PC-3 (cell line): ENCODE results near the gene MYO7A. TPM values are rescaled to one million over a fixed set of nuclear protein-coding genes. Genes with fewer than 3 reads are reported as not detected.

ENCODE experiments used
- ATAC-seq: fragments of 200-7000 bp; cut with Tn5 transposase; 2 replicates; pipeline ENCODE4 v1.9.1; 2020; ENCODE audit warnings: mild to moderate bottlenecking, moderate library complexity
- BruUV-seq: library from RNA; stranded (reverse); fragments of 400-500 nt; replicated peaks from 2 replicates; lab custom pipeline; 2021; lab: Mats Ljungman, UMichigan
- CTCF ChIA-PET: fragments of 300-600 bp; sonication (Branson Sonifier 250); formaldehyde crosslinking; loops from one replicate; lab custom pipeline; 2022; ENCODE audit warnings: antibody characterized with exemption; lab: Charles Lee
- POLR2A ChIA-PET: fragments of 300-600 bp; sonication (Branson Sonifier 250); formaldehyde crosslinking; loops from one replicate; lab custom pipeline; 2022; ENCODE audit warnings: antibody characterized with exemption; ENCODE audit not compliant: unreplicated experiment; lab: Charles Lee
- DNase-seq: peaks from one replicate; pipeline ENCODE4 v3.0.0-alpha.2; 2015
- H2AFZ ChIP-seq: fragments of 300-600 bp; sonication (generic); 2 replicates; pipeline ENCODE4 v1.6.0; 2016; ENCODE audit warnings: antibody characterized with exemption, low read length
- H3F3A ChIP-seq: fragments of 300-600 bp; sonication (generic); one replicate; pipeline ENCODE4 v1.6.0; 2017; ENCODE audit warnings: antibody characterized with exemption, low read length, control low read depth, mild to moderate bottlenecking; ENCODE audit not compliant: unreplicated experiment
- H3K27ac ChIP-seq: fragments of 300-600 bp; sonication (generic); 2 replicates; pipeline ENCODE4 v1.5.1; 2016; ENCODE audit warnings: mild to moderate bottlenecking, low read length
- H3K27me3 ChIP-seq: fragments of 300-600 bp; sonication (generic); 2 replicates; pipeline ENCODE4 v1.6.1; 2016; ENCODE audit warnings: low read length, mixed read lengths
- H3K36me3 ChIP-seq: fragments of 300-600 bp; sonication (generic); 2 replicates; pipeline ENCODE4 v1.6.1; 2016; ENCODE audit warnings: low read depth, mixed run types, low read length, mixed read lengths
- H3K4me1 ChIP-seq: fragments of 300-600 bp; sonication (generic); 2 replicates; pipeline ENCODE4 v1.5.1; 2016; ENCODE audit warnings: low read length; ENCODE audit not compliant: insufficient read depth
- H3K4me2 ChIP-seq: fragments of 300-600 bp; sonication (generic); 2 replicates; pipeline ENCODE4 v1.6.0; 2016; ENCODE audit warnings: low read length
- H3K4me3 ChIP-seq: fragments of 300-600 bp; sonication (generic); 2 replicates; pipeline ENCODE4 v1.5.1; 2016; ENCODE audit warnings: mild to moderate bottlenecking, low read length, mixed read lengths
- H3K79me2 ChIP-seq: fragments of 300-600 bp; sonication (generic); 2 replicates; pipeline ENCODE4 v1.6.1; 2017; ENCODE audit warnings: low read length, mixed read lengths
- H3K9ac ChIP-seq: fragments of 300-600 bp; sonication (generic); 2 replicates; pipeline ENCODE4 v1.6.0; 2016; ENCODE audit warnings: mild to moderate bottlenecking, low read length
- H3K9me2 ChIP-seq: fragments of 300-600 bp; sonication (generic); replicated peaks from 2 replicates; pipeline ENCODE4 v1.6.1; 2016; ENCODE audit warnings: mixed run types, low read length, mixed read lengths
- H3K9me3 ChIP-seq: fragments of 300-600 bp; sonication (generic); 2 replicates; pipeline ENCODE4 v1.6.1; 2016; ENCODE audit warnings: low read length, mixed read lengths
- H4K20me1 ChIP-seq: fragments of 300-600 bp; sonication (generic); 2 replicates; pipeline ENCODE4 v1.6.1; 2016; ENCODE audit warnings: low read length, mixed read lengths
- EZH2 ChIP-seq: fragments of 300-600 bp; sonication (generic); IDR thresholded peaks from one replicate; pipeline ENCODE4 v1.6.1; 2017; ENCODE audit warnings: antibody characterized with exemption, mild to moderate bottlenecking, low read length; ENCODE audit not compliant: unreplicated experiment
- EZH2phosphoT487 ChIP-seq: fragments of 300-600 bp; sonication (generic); IDR thresholded peaks from 2 replicates; pipeline ENCODE4 v1.6.1; 2018; ENCODE audit warnings: mild to moderate bottlenecking, antibody characterized with exemption, low read length, borderline replicate concordance
- intact Hi-C: fragments of 100-400 bp; cut with micrococcal nuclease; formaldehyde crosslinking; loops from 2 replicates; pipeline ENCODE4 v1.9.0; 2023
- total RNA-seq: library from RNA; depleted of rRNA; stranded (reverse); fragments of >200 nt; gene quantifications from 2 replicates; pipeline ENCODE4 v1.2.3, GENCODE V29; 2014
- TF ChIP-seq, protein P1 (sequence below): fragments of 300-600 bp; sonication (generic); conservative IDR thresholded peaks from 2 replicates; pipeline ENCODE4 v1.5.1; 2017; ENCODE audit warnings: antibody characterized with exemption, low read depth, mild to moderate bottlenecking, low read length

MYO7A gene
- total RNA-seq, 1 experiment from 2014 or later: 0.66 TPM

DNA sequence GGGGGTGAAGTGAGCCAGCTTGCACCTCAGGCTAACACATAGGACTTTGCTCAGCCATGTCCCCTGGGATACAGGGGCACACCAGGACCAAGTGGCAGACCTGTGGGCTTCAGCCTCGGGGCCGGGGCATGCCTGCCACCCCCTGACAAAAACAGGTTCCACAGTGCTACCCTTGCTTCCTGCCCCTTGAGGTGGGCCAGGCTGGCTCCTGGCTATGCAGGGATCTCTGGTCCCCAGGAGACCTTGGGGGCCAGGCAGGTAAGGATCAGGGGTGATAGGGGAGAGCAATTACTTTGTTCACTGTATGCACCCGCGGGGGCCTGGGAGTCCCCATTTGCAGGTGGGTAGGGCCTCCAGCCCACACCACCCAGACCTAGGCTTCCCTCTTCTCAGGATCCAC is 2.4 kb upstream of the MYO7A start:
- H3K9ac ChIP-seq: no peak overlapping the region
- ATAC-seq (no peak), DNase-seq (no peak)
- H3K9me3 ChIP-seq: no peaks in the 10 kb centered on the region
- POLR2A ChIA-PET: no interaction called here
- H3F3A ChIP-seq: no peaks in the 10 kb centered on the region
- H3K9me2 ChIP-seq: no peaks in the 10 kb centered on the region
- no peak overlapping the region for H3K4me2 ChIP-seq
- H4K20me1 ChIP-seq: no peaks in the 10 kb centered on the region
- CTCF ChIA-PET: no interaction called here
- H2AFZ ChIP-seq: no peak overlapping the region
- H3K27me3 ChIP-seq: no peaks in the 10 kb centered on the region
- H3K36me3 ChIP-seq: no peaks in the 10 kb centered on the region
- intact Hi-C loops: no loop called here
- no peaks in the 10 kb centered on the region for H3K79me2 ChIP-seq
- no TSS peak for BruUV-seq
- TF ChIP-seq EZH2: no peak
- no peak for TF ChIP-seq EZH2phosphoT487
- TF ChIP-seq, protein P1, sequence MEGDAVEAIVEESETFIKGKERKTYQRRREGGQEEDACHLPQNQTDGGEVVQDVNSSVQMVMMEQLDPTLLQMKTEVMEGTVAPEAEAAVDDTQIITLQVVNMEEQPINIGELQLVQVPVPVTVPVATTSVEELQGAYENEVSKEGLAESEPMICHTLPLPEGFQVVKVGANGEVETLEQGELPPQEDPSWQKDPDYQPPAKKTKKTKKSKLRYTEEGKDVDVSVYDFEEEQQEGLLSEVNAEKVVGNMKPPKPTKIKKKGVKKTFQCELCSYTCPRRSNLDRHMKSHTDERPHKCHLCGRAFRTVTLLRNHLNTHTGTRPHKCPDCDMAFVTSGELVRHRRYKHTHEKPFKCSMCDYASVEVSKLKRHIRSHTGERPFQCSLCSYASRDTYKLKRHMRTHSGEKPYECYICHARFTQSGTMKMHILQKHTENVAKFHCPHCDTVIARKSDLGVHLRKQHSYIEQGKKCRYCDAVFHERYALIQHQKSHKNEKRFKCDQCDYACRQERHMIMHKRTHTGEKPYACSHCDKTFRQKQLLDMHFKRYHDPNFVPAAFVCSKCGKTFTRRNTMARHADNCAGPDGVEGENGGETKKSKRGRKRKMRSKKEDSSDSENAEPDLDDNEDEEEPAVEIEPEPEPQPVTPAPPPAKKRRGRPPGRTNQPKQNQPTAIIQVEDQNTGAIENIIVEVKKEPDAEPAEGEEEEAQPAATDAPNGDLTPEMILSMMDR: no peak
- peaks cover 6% of the 10 kb centered on the region; the same call in 1 of the 2 replicates for H3K4me1 ChIP-seq
- no peak overlapping the region for H3K27ac ChIP-seq
- H3K4me3 ChIP-seq: no peak overlapping the region

DNA sequence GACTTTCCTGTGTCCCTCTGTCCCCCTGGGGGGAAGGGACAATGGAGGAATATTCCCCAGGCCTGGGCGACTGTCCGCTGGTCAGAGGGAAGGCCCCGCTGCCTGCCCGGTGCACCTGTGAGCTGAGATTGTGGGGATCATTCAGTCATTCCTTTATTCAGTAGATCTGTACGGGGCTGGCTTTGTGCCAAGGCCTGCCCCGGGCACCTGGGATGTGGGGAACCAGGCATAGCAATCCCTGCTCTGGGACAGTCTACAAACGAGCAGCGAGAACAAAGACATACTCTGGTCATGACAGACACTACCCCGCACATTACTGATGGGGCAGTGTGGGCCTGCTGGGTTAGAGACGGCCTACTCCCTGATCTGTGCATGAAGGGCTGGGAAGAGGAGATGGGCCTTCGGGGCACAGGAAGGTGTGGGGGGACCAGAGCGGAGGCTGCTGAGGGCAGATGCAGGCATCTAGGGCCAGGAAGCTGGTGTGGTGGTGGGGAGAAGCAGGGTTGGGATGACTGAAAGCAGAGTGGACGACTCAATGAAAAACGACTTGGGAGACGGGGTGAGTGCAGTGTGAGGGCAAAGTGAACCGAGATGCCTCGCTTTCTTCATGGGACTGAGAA is 1.8 kb upstream of the MYO7A start:
- no peak overlapping the region for H3K4me2 ChIP-seq
- no peak overlapping the region for H2AFZ ChIP-seq
- H3K79me2 ChIP-seq: no peaks in the 10 kb centered on the region
- no peak overlapping the region for H3K4me3 ChIP-seq
- H3K36me3 ChIP-seq: no peaks in the 10 kb centered on the region
- intact Hi-C loops: no loop called here
- no peaks in the 10 kb centered on the region for H4K20me1 ChIP-seq
- H3K27me3 ChIP-seq: no peaks in the 10 kb centered on the region
- no peak for DNase-seq
- H3K9me2 ChIP-seq: no peaks in the 10 kb centered on the region
- ATAC-seq: peak; percentile 23; the same call in 1 of the 2 replicates
- no peak overlapping the region for H3K9ac ChIP-seq
- H3F3A ChIP-seq: no peaks in the 10 kb centered on the region
- no peaks in the 10 kb centered on the region for H3K9me3 ChIP-seq
- peaks cover 6% of the 10 kb centered on the region; the same call in 1 of the 2 replicates for H3K4me1 ChIP-seq
- BruUV-seq: no TSS peak
- ChIA-PET CTCF (interaction anchor here (0.5 kb wide), 1 partner anchor 464 kb away, joined by 3 read pairs; no protein-coding TSS in a partner anchor), POLR2A (no interaction called here)
- no peak overlapping the region for H3K27ac ChIP-seq
- TF ChIP-seq EZH2phosphoT487: no peak
- TF ChIP-seq, protein P1: no peak
- no peak for TF ChIP-seq EZH2

GRCh38 chr11:77126861-77127234 is 1.2 kb upstream of the MYO7A start:
- Histone ChIP-seq H3K4me3 (peak overlapping the region; percentile 68), H3K9me2 (no peaks in the 10 kb centered on the region), H4K20me1 (no peaks in the 10 kb centered on the region), H3K27me3 (no peaks in the 10 kb centered on the region), H3K36me3 (no peaks in the 10 kb centered on the region), H3K79me2 (no peaks in the 10 kb centered on the region), H3K9ac (no peak overlapping the region), H3K27ac (no peak overlapping the region), H3K4me1 (peaks cover 6% of the 10 kb centered on the region; the same call in 1 of the 2 replicates), H2AFZ (peak overlapping the region; percentile 96), H3K4me2 (peak overlapping the region; percentile 92), H3K9me3 (no peaks in the 10 kb centered on the region), H3F3A (no peaks in the 10 kb centered on the region)
- ChIA-PET POLR2A (no interaction called here), CTCF (interaction anchor here (0.5 to 1.0 kb wide), 4 partner anchors 36 to 463 kb away, joined by 3 to 4 read pairs (median 3); no protein-coding TSS in a partner anchor)
- intact Hi-C loops: loop anchor here (1.0 kb wide), 2 partner anchors 61 to 421 kb away; no protein-coding TSS in a partner anchor
- no peak for DNase-seq
- peak; percentile 25 for ATAC-seq
- BruUV-seq: no TSS peak
- TF ChIP-seq, protein P1: no peak
- TF ChIP-seq EZH2phosphoT487 (no peak), EZH2 (no peak)
